K562 (cell line): ENCODE results near the gene VPREB3. TPM values are rescaled to one million over a fixed set of nuclear protein-coding genes. Genes with fewer than 3 reads are reported as not detected.
A peak's percentile ranks its signal among the peaks of the same experiment; 100 is the strongest.

ENCODE experiments used
- ARID3A ChIP-seq: IDR thresholded peaks from 2 replicates; pipeline ENCODE4 v1.6.1; 2012; ENCODE audit warnings: low read depth, low read length, improper control_type of control experiment, borderline replicate concordance
- ATF6 ChIP-seq: sonication (generic); formaldehyde crosslinking; IDR thresholded peaks from 2 replicates; pipeline ENCODE4 v1.4.0; 2020; ENCODE audit warnings: mild to moderate bottlenecking, missing genetic modification reagents
- CBX1 ChIP-seq: sonication (generic); IDR thresholded peaks from 2 replicates; pipeline ENCODE4 v1.6.1; 2016; ENCODE audit warnings: antibody characterized with exemption, low read depth, mild to moderate bottlenecking
- CHAMP1 ChIP-seq: fragments of 450-650 bp; IDR thresholded peaks from 2 replicates; pipeline ENCODE4 v1.6.1; 2016; ENCODE audit warnings: mild to moderate bottlenecking
- E2F6 ChIP-seq, 2 experiments: IDR thresholded peaks; 2 replicates each; pipeline ENCODE4 v1.6.1; 2011; ENCODE audit warnings: borderline replicate concordance in 1 of 2, control low read depth in 1 of 2, low read depth in 1 of 2, low read length in 1 of 2, mild to moderate bottlenecking in 1 of 2, mixed read lengths in 1 of 2, moderate library complexity in 1 of 2; ENCODE audit not compliant: insufficient read depth in 1 of 2, insufficient read length in 1 of 2, poor library complexity in 1 of 2, severe bottlenecking in 1 of 2; ENCODE audit errors: extremely low read depth in 1 of 2
- ETS2 ChIP-seq: IDR thresholded peaks from 2 replicates; pipeline ENCODE4 v1.6.1; 2016; ENCODE audit warnings: borderline replicate concordance, missing genetic modification characterization, mild to moderate bottlenecking, moderate library complexity, missing compliant biosample characterization; ENCODE audit not compliant: poor library complexity, severe bottlenecking
- HDAC1 ChIP-seq, 2 experiments: fragments of 450-650 bp; IDR thresholded peaks; 2 replicates each; pipeline ENCODE4 v1.6.1; 2016 to 2017; ENCODE audit warnings: inconsistent platforms in 1 of 2, mild to moderate bottlenecking in 1 of 2, moderate library complexity in 1 of 2
- JUNB ChIP-seq: fragments of 450-650 bp; formaldehyde crosslinking; conservative IDR thresholded peaks from 2 replicates; pipeline ENCODE4 v1.4.0; 2020; ENCODE audit warnings: mild to moderate bottlenecking
- KLF13 ChIP-seq: fragments of 450-650 bp; IDR thresholded peaks from 2 replicates; pipeline ENCODE4 v1.6.1; 2016; ENCODE audit warnings: missing genetic modification characterization, low read depth, mild to moderate bottlenecking, missing compliant biosample characterization, moderate library complexity, borderline replicate concordance
- NFATC3 ChIP-seq: fragments of 450-650 bp; IDR thresholded peaks from 2 replicates; pipeline ENCODE4 v1.6.1; 2017; ENCODE audit warnings: mild to moderate bottlenecking
- RFX7 ChIP-seq: fragments of 250-450 bp; sonication (Bioruptor Pico); IDR thresholded peaks from 2 replicates; pipeline ENCODE4 v1.5.1; 2021; ENCODE audit warnings: mild to moderate bottlenecking
- SNAPC5 ChIP-seq: fragments of 250-450 bp; sonication (Bioruptor Pico); IDR thresholded peaks from 2 replicates; pipeline ENCODE4 v1.8.0; 2021; ENCODE audit warnings: moderate library complexity, mild to moderate bottlenecking, inconsistent platforms
- TBL1XR1 ChIP-seq, 2 experiments: IDR thresholded peaks; 2 replicates each; pipeline ENCODE4 v1.6.1; 2012; ENCODE audit warnings: improper control_type of control experiment in 2 of 2, low read length in 2 of 2, mild to moderate bottlenecking in 1 of 2
- TCF7 ChIP-seq: sonication (generic); IDR thresholded peaks from 2 replicates; pipeline ENCODE4 v1.6.1; 2016; ENCODE audit warnings: antibody characterized with exemption, borderline replicate concordance
- YY1 ChIP-seq, 3 experiments: IDR thresholded peaks; 2 replicates each; pipeline ENCODE4 v1.6.1; 2011; ENCODE audit warnings: low read length in 2 of 3, mild to moderate bottlenecking in 2 of 3, moderate library complexity in 2 of 3, borderline replicate concordance in 1 of 3, control low read depth in 1 of 3, low read depth in 1 of 3; ENCODE audit not compliant: insufficient read depth in 3 of 3, insufficient replicate concordance in 2 of 3, control insufficient read depth in 1 of 3, insufficient read length in 1 of 3; ENCODE audit errors: extremely low read depth in 1 of 3
- ZNF695 ChIP-seq: fragments of 450-650 bp; formaldehyde crosslinking; IDR thresholded peaks from 2 replicates; pipeline ENCODE4 v1.4.0; 2020; ENCODE audit warnings: mild to moderate bottlenecking, moderate library complexity
- polyA plus RNA-seq, 8 experiments: library from polyadenylated mRNA; depleted of rRNA in 4 of 8; stranded (reverse) in 5 of 8; unstranded in 3 of 8; fragments of >200 nt; fragmentation: Nextera tagmentation in 2 of 8; fragmentation: Illumina TruSeq in 1 of 8; extraction: Ambion mirVana in 2 of 8; extraction: Trizol in 1 of 8; gene quantifications; 2 replicates each; pipeline versions ENCODE4 v1.2.1 to v1.2.3, GENCODE V29; 2011 to 2014; ENCODE audit warnings: inconsistent platforms in 1 of 8, missing spikeins in 1 of 8
- total RNA-seq, 7 experiments: library from RNA; depleted of rRNA in 6 of 7; stranded (reverse); fragments of >200 nt in 6 of 7; fragmentation: Illumina TruSeq in 2 of 7; extraction: Trizol in 2 of 7; gene quantifications; 2 replicates each; pipeline versions ENCODE4 v1.2.1 to v1.2.3, GENCODE V29; 2011 to 2021; ENCODE audit warnings: low replicate concordance in 1 of 7

VPREB3 gene
- total and polyA plus RNA-seq, 9 of the 15 experiments (the other 6 are each of a cell fraction or from before 2014, with no cell fraction given), result 0.14 to 0.71 (median 0.20) TPM; not detected in 6

GRCh38 chr22:23716811-23717801 is 37.1 kb downstream of the VPREB3 start (continued):
- TF ChIP-seq TCF7 (no peak), CBX1 (no peak), E2F6 (IDR thresholded peaks at IDR 0.05; ENCODE audit: borderline replicate concordance in 1 of 2, extremely low read depth in 1 of 2, insufficient read depth in 1 of 2, insufficient read length in 1 of 2, low read depth in 1 of 2, low read length in 1 of 2, poor library complexity in 1 of 2, severe bottlenecking in 1 of 2) (peak; percentile 92), JUNB (CRISPR knock-in tag) (no peak), SNAPC5 (no peak), CHAMP1 (no peak), ZNF695 (CRISPR knock-in tag) (no peak), HDAC1 (IDR thresholded peaks at IDR 0.05) (peak in 1 of 2 experiments; percentile 73; a peak in 2 of 4 replicates), ARID3A (no peak), KLF13 (tag) (0 out of 2 replicates have a peak, but pooled peaks have one; percentile 21), ATF6 (CRISPR knock-in tag) (0 out of 2 replicates have a peak, but pooled peaks have one; percentile 57), TBL1XR1 (IDR thresholded peaks at IDR 0.05; ENCODE audit: low read length in 2 of 2) (peak; percentile 12 to 62; a peak in 1 of 4 replicates), RFX7 (CRISPR knock-in tag) (no peak), ETS2 (tag) (no peak), NFATC3 (no peak), YY1 (IDR thresholded peaks at IDR 0.05; ENCODE audit: borderline replicate concordance in 1 of 3, control insufficient read depth in 1 of 3, extremely low read depth in 1 of 3, insufficient read depth in 3 of 3, insufficient read length in 1 of 3, insufficient replicate concordance in 2 of 3, low read depth in 1 of 3, low read length in 2 of 3) (peak; percentile 98 to 99 (median 99))
